Activated T-helper 17 cell treated with anti-CD3 and anti-CD28 coated beads, Interleukin-2, amount 50 U/mL, for 72 hours (primary cell): ENCODE data around the gene TRIM58. TPM values are rescaled to one million over a fixed set of nuclear protein-coding genes. Genes with fewer than 3 reads are reported as not detected.
A peak's percentile ranks its signal among the peaks of the same experiment; 100 is the strongest.

Experiments
- ATAC-seq: fragments of 150-1000 bp; cut with Tn5 transposase; replicated peaks from 2 replicates; pipeline ENCODE4 v1.10.0; 2021; ENCODE audit warnings: mild to moderate bottlenecking, moderate library complexity
- H3K27ac Mint-ChIP-seq: one replicate; pipeline ENCODE4 v1.8.0; 2022; ENCODE audit warnings: mixed read lengths
- H3K27me3 Mint-ChIP-seq: one replicate; pipeline ENCODE4 v1.8.0; 2022; ENCODE audit warnings: mixed read lengths
- H3K36me3 Mint-ChIP-seq: one replicate; pipeline ENCODE4 v1.8.0; 2022; ENCODE audit warnings: low read depth, mild to moderate bottlenecking, mixed read lengths
- H3K4me1 Mint-ChIP-seq: one replicate; pipeline ENCODE4 v1.8.0; 2022; ENCODE audit warnings: mixed read lengths
- H3K4me3 Mint-ChIP-seq: one replicate; pipeline ENCODE4 v1.8.0; 2022; ENCODE audit warnings: mild to moderate bottlenecking, mixed read lengths
- H3K9me3 Mint-ChIP-seq: one replicate; pipeline ENCODE4 v1.8.0; 2022; ENCODE audit warnings: mixed read lengths
- total RNA-seq, 2 donors: library from RNA; stranded (reverse); gene quantifications; one replicate each; pipeline ENCODE4 v1.2.3, GENCODE V29; 2022

Gene TRIM58
- total RNA-seq: under 1 TPM; 0.13 to 0.19 TPM

- Mint-ChIP-seq H3K9me3 (no peaks in the 10 kb centered on the region), H3K4me1 (no peaks in the 10 kb centered on the region), H3K27ac (no peak within 1 kb of the TSS), H3K4me3 (peak within 1 kb of the TSS; percentile 64), H3K27me3 (peaks cover 46% of the 10 kb centered on the region), H3K36me3 (no peaks in the 10 kb centered on the region)
- ATAC-seq: peak; percentile 66
Observed at GRCh38 chr1:247857069-247857984, at the start of gene TRIM58. Gene TRIM58, plus strand, starts transcription at chr1:247857187. Its CDS starts 60 bp downstream, at chr1:247857247.

GRCh38 chr1:247812637-247813036 is 44.4 kb upstream of the TRIM58 start:
- ATAC-seq: no peak
- Mint-ChIP-seq H3K4me1 (no peaks in the 10 kb centered on the region), H3K27ac (no peak overlapping the region), H3K9me3 (no peaks in the 10 kb centered on the region), H3K27me3 (no peaks in the 10 kb centered on the region), H3K4me3 (no peak overlapping the region), H3K36me3 (no peaks in the 10 kb centered on the region)

- no peaks in the 10 kb centered on the region for H3K4me1 Mint-ChIP-seq
- H3K27me3 Mint-ChIP-seq: no peaks in the 10 kb centered on the region
- no peaks in the 10 kb centered on the region for H3K9me3 Mint-ChIP-seq
- no peak overlapping the region for H3K4me3 Mint-ChIP-seq
- ATAC-seq: no peak
- no peak overlapping the region for H3K27ac Mint-ChIP-seq
- H3K36me3 Mint-ChIP-seq: no peaks in the 10 kb centered on the region
Observed at GRCh38 chr1:247822060-247822459, 34.9 kb upstream of the TRIM58 start.

- Mint-ChIP-seq H3K4me3 (no peak within 1 kb of the TSS), H3K36me3 (no peaks in the 10 kb centered on the region), H3K9me3 (no peaks in the 10 kb centered on the region), H3K4me1 (no peaks in the 10 kb centered on the region), H3K27ac (no peak within 1 kb of the TSS), H3K27me3 (no peaks in the 10 kb centered on the region)
- no peak for ATAC-seq
Observed at GRCh38 chr1:247824023-247824422, 33.0 kb upstream of the TRIM58 start, which contains the start of gene OR14A16. Gene OR14A16, minus strand, starts transcription at chr1:247824119. Its CDS starts 8,390 bp downstream, at chr1:247815729.

- Mint-ChIP-seq H3K36me3 (no peaks in the 10 kb centered on the region), H3K4me1 (no peaks in the 10 kb centered on the region), H3K27ac (no peak overlapping the region), H3K27me3 (no peaks in the 10 kb centered on the region), H3K9me3 (no peaks in the 10 kb centered on the region), H3K4me3 (no peak overlapping the region)
- ATAC-seq: no peak
Observed at GRCh38 chr1:247825362-247825761, 31.6 kb upstream of the TRIM58 start.

- Mint-ChIP-seq H3K4me3 (no peak overlapping the region), H3K4me1 (no peaks in the 10 kb centered on the region), H3K9me3 (no peaks in the 10 kb centered on the region), H3K36me3 (no peaks in the 10 kb centered on the region), H3K27ac (no peak overlapping the region), H3K27me3 (peaks cover 6% of the 10 kb centered on the region)
- no peak for ATAC-seq
Observed at GRCh38 chr1:247829656-247830055, 27.3 kb upstream of the TRIM58 start.

GRCh38 chr1:247833601-247834000 is 23.4 kb upstream of the TRIM58 start:
- no peak for ATAC-seq
- H3K27me3 Mint-ChIP-seq: peaks cover 9% of the 10 kb centered on the region
- no peaks in the 10 kb centered on the region for H3K9me3 Mint-ChIP-seq
- no peaks in the 10 kb centered on the region for H3K36me3 Mint-ChIP-seq
- H3K4me1 Mint-ChIP-seq: no peaks in the 10 kb centered on the region
- no peak overlapping the region for H3K27ac Mint-ChIP-seq
- H3K4me3 Mint-ChIP-seq: no peak overlapping the region

- Mint-ChIP-seq H3K27me3 (peaks cover 3% of the 10 kb centered on the region), H3K9me3 (no peaks in the 10 kb centered on the region), H3K4me3 (no peak overlapping the region), H3K36me3 (no peaks in the 10 kb centered on the region), H3K4me1 (no peaks in the 10 kb centered on the region), H3K27ac (no peak overlapping the region)
- no peak for ATAC-seq
Observed at GRCh38 chr1:247840818-247841217, 16.2 kb upstream of the TRIM58 start.

GRCh38 chr1:247841796-247842195 is 15.2 kb upstream of the TRIM58 start, which contains the start of gene OR11L1:
Gene OR11L1, minus strand, starts transcription at chr1:247841896. Its CDS starts 0 bp downstream, at chr1:247841896.
- Mint-ChIP-seq H3K36me3 (no peaks in the 10 kb centered on the region), H3K4me3 (no peak within 1 kb of the TSS), H3K27ac (no peak within 1 kb of the TSS), H3K27me3 (peaks cover 3% of the 10 kb centered on the region), H3K9me3 (no peaks in the 10 kb centered on the region), H3K4me1 (no peaks in the 10 kb centered on the region)
- ATAC-seq: no peak

- Mint-ChIP-seq H3K36me3 (no peaks in the 10 kb centered on the region), H3K27me3 (peaks cover 2% of the 10 kb centered on the region), H3K27ac (no peak overlapping the region), H3K9me3 (no peaks in the 10 kb centered on the region), H3K4me3 (no peak overlapping the region), H3K4me1 (no peaks in the 10 kb centered on the region)
- ATAC-seq: no peak
Observed at GRCh38 chr1:247843411-247843810, 13.6 kb upstream of the TRIM58 start.

- H3K4me3 Mint-ChIP-seq: no peak overlapping the region
- no peak overlapping the region for H3K27ac Mint-ChIP-seq
- H3K27me3 Mint-ChIP-seq: peaks cover 3% of the 10 kb centered on the region
- no peak for ATAC-seq
- H3K36me3 Mint-ChIP-seq: no peaks in the 10 kb centered on the region
- no peaks in the 10 kb centered on the region for H3K9me3 Mint-ChIP-seq
- H3K4me1 Mint-ChIP-seq: no peaks in the 10 kb centered on the region
Observed at GRCh38 chr1:247845011-247845692, 11.8 kb upstream of the TRIM58 start.

- no peak for ATAC-seq
- Mint-ChIP-seq H3K27ac (no peak overlapping the region), H3K4me3 (no peak overlapping the region), H3K27me3 (peaks cover 3% of the 10 kb centered on the region), H3K36me3 (no peaks in the 10 kb centered on the region), H3K4me1 (no peaks in the 10 kb centered on the region), H3K9me3 (no peaks in the 10 kb centered on the region)
Observed at GRCh38 chr1:247845693-247846017, 11.3 kb upstream of the TRIM58 start.

- no peaks in the 10 kb centered on the region for H3K9me3 Mint-ChIP-seq
- no peak overlapping the region for H3K27ac Mint-ChIP-seq
- peaks cover 7% of the 10 kb centered on the region for H3K27me3 Mint-ChIP-seq
- no peak overlapping the region for H3K4me3 Mint-ChIP-seq
- H3K4me1 Mint-ChIP-seq: no peaks in the 10 kb centered on the region
- no peaks in the 10 kb centered on the region for H3K36me3 Mint-ChIP-seq
- no peak for ATAC-seq
Observed at GRCh38 chr1:247848346-247848745, 8.6 kb upstream of the TRIM58 start.

- H3K36me3 Mint-ChIP-seq: no peaks in the 10 kb centered on the region
- peaks cover 8% of the 10 kb centered on the region for H3K27me3 Mint-ChIP-seq
- H3K27ac Mint-ChIP-seq: no peak overlapping the region
- no peak overlapping the region for H3K4me3 Mint-ChIP-seq
- H3K4me1 Mint-ChIP-seq: no peaks in the 10 kb centered on the region
- no peaks in the 10 kb centered on the region for H3K9me3 Mint-ChIP-seq
- ATAC-seq: no peak
Observed at GRCh38 chr1:247849616-247850015, 7.4 kb upstream of the TRIM58 start.
